GM19023 (cell line): ENCODE results near the gene PLA2G6.

Source experiments
- ATAC-seq: cut with Tn5 transposase; IDR thresholded peaks from one replicate; pipeline ENCODE4 v1.9.1; 2021; ENCODE audit warnings: mild to moderate bottlenecking, moderate library complexity; ENCODE audit not compliant: unreplicated experiment

PLA2G6 gene

GRCh38 chr22:38075961-38076360 lies 105.7 kb downstream of the PLA2G6 start:
- no peak for ATAC-seq

- ATAC-seq = no peak
Observed at GRCh38 chr22:38075105-38075825, 106.4 kb downstream of the PLA2G6 start.

GRCh38 chr22:38074181-38075104 lies 107.2 kb downstream of the PLA2G6 start:
- no peak for ATAC-seq

GRCh38 chr22:38073150-38074130 lies 108.2 kb downstream of the PLA2G6 start:
- no peak for ATAC-seq

- ATAC-seq = no peak
Observed at GRCh38 chr22:38072322-38073149, 109.1 kb downstream of the PLA2G6 start.

GRCh38 chr22:38071421-38072321 lies 110.0 kb downstream of the PLA2G6 start:
- ATAC-seq = no peak

- no peak for ATAC-seq
Observed at GRCh38 chr22:38070250-38070921, 111.2 kb downstream of the PLA2G6 start.

- no peak for ATAC-seq
Observed at GRCh38 chr22:38069372-38070249, 112.0 kb downstream of the PLA2G6 start.

- ATAC-seq = no peak
Observed at GRCh38 chr22:38068641-38069371, 112.8 kb downstream of the PLA2G6 start.

GRCh38 chr22:38067761-38068360 lies 113.8 kb downstream of the PLA2G6 start:
- no peak for ATAC-seq

GRCh38 chr22:38067028-38067415 lies 114.6 kb downstream of the PLA2G6 start:
- ATAC-seq = no peak

- no peak for ATAC-seq
Observed at GRCh38 chr22:38066381-38067027, 115.1 kb downstream of the PLA2G6 start.

GRCh38 chr22:38065539-38065938 lies 116.1 kb downstream of the PLA2G6 start:
- ATAC-seq = no peak

GRCh38 chr22:38062791-38063190 lies 118.8 kb downstream of the PLA2G6 start:
- no peak for ATAC-seq
